HepG2 (cell line): ENCODE measurements around the gene TACC2. TPM values are rescaled to one million over a fixed set of nuclear protein-coding genes. Genes with fewer than 3 reads are reported as not detected.

Experiments used
- CBX2 ChIP-seq, 2 experiments: fragments of 200-600 bp in 1 of 2; sonication (generic); formaldehyde crosslinking in 1 of 2; IDR thresholded peaks; 2 replicates each; pipeline versions ENCODE4 v1.7.0 to v1.8.1; 2018 to 2022; ENCODE audit warnings: low read depth in 2 of 2, low read length in 1 of 2, mild to moderate bottlenecking in 1 of 2, missing genetic modification reagents in 1 of 2
- CHD2 ChIP-seq: IDR thresholded peaks from 2 replicates; pipeline ENCODE4 v1.6.1; 2011; ENCODE audit warnings: low read depth, low read length, improper control_type of control experiment
- ELF3 ChIP-seq: IDR thresholded peaks from 2 replicates; pipeline ENCODE4 v1.6.1; 2016; ENCODE audit warnings: missing genetic modification reagents, missing compliant biosample characterization
- HDAC2 ChIP-seq: sonication (generic); formaldehyde crosslinking; IDR thresholded peaks from 2 replicates; pipeline ENCODE4 v1.4.0; 2020; ENCODE audit warnings: missing genetic modification reagents
- HES4 ChIP-seq: sonication (generic); formaldehyde crosslinking; IDR thresholded peaks from 2 replicates; pipeline ENCODE4 v1.9.0; 2021; ENCODE audit warnings: mild to moderate bottlenecking, missing genetic modification reagents, borderline replicate concordance
- HIC2 ChIP-seq: sonication (generic); formaldehyde crosslinking; IDR thresholded peaks from 2 replicates; pipeline ENCODE4 v1.9.0; 2022; ENCODE audit warnings: low read depth, missing genetic modification reagents
- MLLT10 ChIP-seq: sonication (generic); formaldehyde crosslinking; IDR thresholded peaks from 2 replicates; pipeline ENCODE4 v1.4.0; 2020; ENCODE audit warnings: missing genetic modification reagents
- NR0B2 ChIP-seq: sonication (generic); formaldehyde crosslinking; IDR thresholded peaks from 2 replicates; pipeline ENCODE4 v1.4.0; 2020; ENCODE audit warnings: mild to moderate bottlenecking, missing genetic modification reagents
- SPEN ChIP-seq: sonication (generic); formaldehyde crosslinking; IDR thresholded peaks from 2 replicates; pipeline ENCODE4 v1.5.1; 2020; ENCODE audit warnings: low read depth, mild to moderate bottlenecking, missing genetic modification reagents
- THAP9 ChIP-seq: sonication (generic); formaldehyde crosslinking; IDR thresholded peaks from 2 replicates; pipeline ENCODE4; 2020; ENCODE audit warnings: missing genetic modification reagents, mild to moderate bottlenecking, borderline replicate concordance
- ZBTB21 ChIP-seq: sonication (generic); formaldehyde crosslinking; IDR thresholded peaks from 2 replicates; pipeline ENCODE4 v1.4.0; 2020; ENCODE audit warnings: missing genetic modification reagents
- ZBTB7B ChIP-seq: sonication (generic); formaldehyde crosslinking; IDR thresholded peaks from 2 replicates; pipeline ENCODE4 v1.4.0; 2020; ENCODE audit warnings: missing genetic modification reagents
- ZC3H4 ChIP-seq: sonication (generic); formaldehyde crosslinking; IDR thresholded peaks from 2 replicates; pipeline ENCODE4 v1.4.0; 2020; ENCODE audit warnings: missing genetic modification reagents, borderline replicate concordance
- ZNF101 ChIP-seq: sonication (generic); formaldehyde crosslinking; IDR thresholded peaks from 2 replicates; pipeline ENCODE4 v1.4.0; 2020; ENCODE audit warnings: mild to moderate bottlenecking, low read depth, missing genetic modification reagents, borderline replicate concordance
- ZNF354B ChIP-seq: sonication (generic); formaldehyde crosslinking; IDR thresholded peaks from 2 replicates; pipeline ENCODE4 v1.8.0; 2022; ENCODE audit warnings: mild to moderate bottlenecking, missing genetic modification reagents
- ZNF432 ChIP-seq: sonication (generic); formaldehyde crosslinking; IDR thresholded peaks from 2 replicates; pipeline ENCODE4 v1.5.0; 2020; ENCODE audit warnings: missing genetic modification reagents, mild to moderate bottlenecking, borderline replicate concordance
- ZNF605 ChIP-seq: sonication (generic); formaldehyde crosslinking; IDR thresholded peaks from 2 replicates; pipeline ENCODE4 v1.8.0; 2022; ENCODE audit warnings: mild to moderate bottlenecking, missing genetic modification reagents
- ZNF644 ChIP-seq: IDR thresholded peaks from 2 replicates; pipeline ENCODE4 v1.6.1; 2016; ENCODE audit warnings: low read depth
- polyA plus RNA-seq, 8 experiments: library from polyadenylated mRNA; depleted of rRNA in 3 of 8; stranded (reverse) in 7 of 8; unstranded in 1 of 8; fragments of >200 nt; fragmentation: Illumina TruSeq in 4 of 8; extraction: Trizol in 4 of 8; gene quantifications; 2 replicates each; pipeline versions ENCODE4 v1.2.1 to v1.2.3, GENCODE V29; 2011 to 2016; ENCODE audit warnings: low read depth in 4 of 8, missing spikeins in 1 of 8, mixed read lengths in 1 of 8; ENCODE audit not compliant: insufficient read depth in 1 of 8
- total RNA-seq, 5 experiments: library from RNA; depleted of rRNA; stranded (reverse); fragments of >200 nt; fragmentation: Illumina TruSeq; extraction: Trizol; gene quantifications; 2 replicates each; pipeline ENCODE4 v1.2.3, GENCODE V29; 2016; ENCODE audit warnings: low read depth in 1 of 5
- TF ChIP-seq, protein P1 (sequence below): sonication (generic); formaldehyde crosslinking; IDR thresholded peaks from 2 replicates; pipeline ENCODE4 v1.5.0; 2020; ENCODE audit warnings: mild to moderate bottlenecking, missing genetic modification reagents
- TF ChIP-seq, protein P2 (sequence below): sonication (generic); formaldehyde crosslinking; IDR thresholded peaks from 2 replicates; pipeline ENCODE4 v1.4.0; 2020; ENCODE audit warnings: mild to moderate bottlenecking, low read depth, missing genetic modification reagents

The TACC2 gene
- total and polyA plus RNA-seq, 2 of the 13 experiments (the other 11 are each of a cell fraction or from before 2014, with no cell fraction given) = 11.8 to 16.0 TPM

- no peak for TF ChIP-seq ZNF432
- TF ChIP-seq ZBTB7B (CRISPR knock-in tag) = no peak
- no peak for TF ChIP-seq ZNF354B (CRISPR knock-in tag)
- no peak for TF ChIP-seq ZBTB21 (CRISPR knock-in tag)
- peak; percentile 64; the same call in 1 of the 2 replicates for TF ChIP-seq ZNF644
- no peak; the same call in 1 of the 2 replicates for TF ChIP-seq NR0B2
- TF ChIP-seq HDAC2 (CRISPR knock-in tag) = no peak; the same call in 1 of the 2 replicates
- TF ChIP-seq, protein P1, sequence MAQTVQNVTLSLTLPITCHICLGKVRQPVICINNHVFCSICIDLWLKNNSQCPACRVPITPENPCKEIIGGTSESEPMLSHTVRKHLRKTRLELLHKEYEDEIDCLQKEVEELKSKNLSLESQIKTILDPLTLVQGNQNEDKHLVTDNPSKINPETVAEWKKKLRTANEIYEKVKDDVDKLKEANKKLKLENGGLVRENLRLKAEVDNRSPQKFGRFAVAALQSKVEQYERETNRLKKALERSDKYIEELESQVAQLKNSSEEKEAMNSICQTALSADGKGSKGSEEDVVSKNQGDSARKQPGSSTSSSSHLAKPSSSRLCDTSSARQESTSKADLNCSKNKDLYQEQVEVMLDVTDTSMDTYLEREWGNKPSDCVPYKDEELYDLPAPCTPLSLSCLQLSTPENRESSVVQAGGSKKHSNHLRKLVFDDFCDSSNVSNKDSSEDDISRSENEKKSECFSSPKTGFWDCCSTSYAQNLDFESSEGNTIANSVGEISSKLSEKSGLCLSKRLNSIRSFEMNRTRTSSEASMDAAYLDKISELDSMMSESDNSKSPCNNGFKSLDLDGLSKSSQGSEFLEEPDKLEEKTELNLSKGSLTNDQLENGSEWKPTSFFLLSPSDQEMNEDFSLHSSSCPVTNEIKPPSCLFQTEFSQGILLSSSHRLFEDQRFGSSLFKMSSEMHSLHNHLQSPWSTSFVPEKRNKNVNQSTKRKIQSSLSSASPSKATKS = no peak
- no peak for TF ChIP-seq HIC2 (CRISPR knock-in tag)
- no peak for TF ChIP-seq ZC3H4 (CRISPR knock-in tag)
- TF ChIP-seq SPEN (CRISPR knock-in tag) = no peak; the same call in 1 of the 2 replicates
- TF ChIP-seq ELF3 = no peak
- TF ChIP-seq ZNF605 (CRISPR knock-in tag) = peak; percentile 75; the same call in 1 of the 2 replicates
- TF ChIP-seq, protein P2, sequence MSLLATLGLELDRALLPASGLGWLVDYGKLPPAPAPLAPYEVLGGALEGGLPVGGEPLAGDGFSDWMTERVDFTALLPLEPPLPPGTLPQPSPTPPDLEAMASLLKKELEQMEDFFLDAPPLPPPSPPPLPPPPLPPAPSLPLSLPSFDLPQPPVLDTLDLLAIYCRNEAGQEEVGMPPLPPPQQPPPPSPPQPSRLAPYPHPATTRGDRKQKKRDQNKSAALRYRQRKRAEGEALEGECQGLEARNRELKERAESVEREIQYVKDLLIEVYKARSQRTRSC (CRISPR knock-in tag) = no peak
- no peak for TF ChIP-seq HES4 (CRISPR knock-in tag)
- no peak for TF ChIP-seq CHD2
- no peak for TF ChIP-seq MLLT10 (CRISPR knock-in tag)
- TF ChIP-seq THAP9 = no peak
- no peak for TF ChIP-seq CBX2 (IDR thresholded peaks at IDR 0.05; ENCODE audit: low read depth, low read length)
- TF ChIP-seq CBX2 (CRISPR knock-in tag; IDR thresholded peaks at IDR 0.05; ENCODE audit: low read depth) = no peak
- TF ChIP-seq ZNF101 (CRISPR knock-in tag) = no peak
Observed at GRCh38 chr10:122267849-122268737, 279.1 kb downstream of the TACC2 start (continued).
